ENCODE data around the gene LRRN2.

LRRN2 gene

DNA sequence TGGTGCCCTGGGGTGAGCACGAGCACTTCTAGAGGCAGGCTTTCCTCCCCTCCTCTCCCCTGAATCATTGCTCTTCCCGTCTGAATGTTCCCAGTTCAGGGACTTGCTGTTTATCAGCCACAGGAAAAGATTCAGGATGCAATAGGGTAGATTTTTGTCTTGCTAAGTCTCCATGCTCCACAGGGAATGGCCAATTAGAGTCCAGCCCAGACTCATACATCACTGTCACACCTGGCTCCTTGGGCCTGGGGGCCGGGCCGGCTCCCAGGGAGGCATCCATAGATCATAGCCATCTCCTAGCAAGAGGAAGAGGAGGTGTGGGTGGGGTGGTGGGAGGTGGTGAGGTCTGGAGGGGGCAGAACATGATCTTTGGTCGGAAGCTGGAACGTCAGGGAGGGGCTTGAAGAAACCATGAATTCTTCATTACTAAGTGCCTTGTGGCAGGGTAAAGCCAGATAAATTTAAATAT lies 83.4 kb downstream of the LRRN2 start:
- no peak for DNase-seq (ENCODE audit: low read depth in 2 of 2)

DNA sequence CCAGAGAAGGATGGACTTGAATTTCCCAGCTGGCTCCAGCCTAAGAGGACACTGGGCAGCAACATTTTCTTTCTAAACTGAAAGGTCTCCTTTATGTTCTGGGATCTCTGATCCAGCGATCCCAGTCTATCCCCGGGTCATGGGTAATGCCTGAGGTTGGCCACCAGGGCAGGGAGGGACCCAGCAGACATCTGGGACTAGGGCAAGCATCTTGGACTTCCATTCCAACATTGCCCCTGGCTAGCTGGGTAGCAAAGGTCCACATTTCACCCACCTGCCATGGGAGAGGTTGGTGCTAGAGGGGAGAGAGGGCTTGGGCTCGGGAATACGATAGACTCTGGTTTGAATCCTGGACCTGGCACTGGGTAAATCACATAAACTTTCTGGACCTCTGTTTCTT lies 84.6 kb downstream of the LRRN2 start:
- no peak for DNase-seq (ENCODE audit: low read depth in 2 of 2)

DNA sequence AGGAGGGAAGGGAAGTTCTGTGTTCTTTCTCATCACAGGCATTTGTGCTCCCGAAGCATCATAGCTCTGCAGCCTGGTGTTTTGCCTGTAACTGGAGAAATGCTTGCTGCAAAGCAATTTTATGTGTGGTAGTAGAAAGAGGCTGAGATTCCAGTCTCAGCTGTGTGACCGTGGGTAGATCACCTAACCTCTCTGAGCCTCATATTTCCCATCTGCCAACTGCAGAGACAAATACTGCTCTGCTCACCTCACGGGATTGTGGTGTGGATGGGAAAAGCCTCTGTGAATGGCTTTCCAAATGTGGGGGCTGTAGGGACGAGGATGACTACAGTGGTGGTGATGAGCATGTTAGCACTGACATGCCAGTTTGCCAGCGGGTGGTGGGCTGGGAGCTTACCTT lies 85.3 kb downstream of the LRRN2 start:
- no peak for DNase-seq (ENCODE audit: low read depth in 2 of 2)

DNA sequence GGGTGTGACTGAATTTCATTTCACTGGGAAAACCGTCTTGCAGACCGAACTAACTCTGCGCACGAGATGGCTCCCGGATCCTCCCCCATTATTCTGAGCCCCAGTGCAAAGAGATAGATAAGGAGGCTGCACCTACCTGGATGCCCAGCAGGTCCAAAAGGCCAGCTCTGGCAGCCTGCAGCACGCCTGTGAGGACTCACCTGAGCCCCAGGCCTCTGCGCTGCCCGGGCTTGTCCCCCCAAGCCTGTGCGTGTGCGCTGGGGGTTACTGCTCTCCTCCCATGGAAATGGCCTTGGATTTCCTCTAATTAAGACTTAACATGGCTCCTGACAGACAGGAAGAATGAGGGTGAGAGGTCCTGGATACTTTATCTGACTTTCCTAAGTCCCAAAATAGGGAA lies 85.9 kb downstream of the LRRN2 start:
- DNase-seq (ENCODE audit: low read depth in 2 of 2), result no peak

DNA sequence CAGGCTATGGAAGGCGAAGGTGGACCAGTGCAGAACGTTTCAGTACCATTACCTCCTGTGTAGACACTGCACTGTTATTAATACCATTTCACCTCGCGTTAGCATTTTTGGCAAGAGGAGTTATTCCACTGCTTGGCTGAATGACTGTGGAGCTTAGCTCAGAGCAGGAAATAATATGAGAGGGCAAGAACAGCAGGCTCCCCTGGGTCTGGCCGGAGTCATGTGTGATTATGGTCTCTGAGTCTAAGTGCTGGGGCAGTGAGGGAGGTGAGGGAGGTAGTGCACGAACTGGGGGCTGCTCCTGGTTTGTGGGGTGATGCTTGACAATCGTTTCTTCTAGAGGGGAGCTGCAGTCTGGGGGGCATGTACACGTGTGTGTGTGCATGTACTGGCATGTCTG lies 86.4 kb downstream of the LRRN2 start:
- no peak for DNase-seq (ENCODE audit: low read depth in 2 of 2)

DNA sequence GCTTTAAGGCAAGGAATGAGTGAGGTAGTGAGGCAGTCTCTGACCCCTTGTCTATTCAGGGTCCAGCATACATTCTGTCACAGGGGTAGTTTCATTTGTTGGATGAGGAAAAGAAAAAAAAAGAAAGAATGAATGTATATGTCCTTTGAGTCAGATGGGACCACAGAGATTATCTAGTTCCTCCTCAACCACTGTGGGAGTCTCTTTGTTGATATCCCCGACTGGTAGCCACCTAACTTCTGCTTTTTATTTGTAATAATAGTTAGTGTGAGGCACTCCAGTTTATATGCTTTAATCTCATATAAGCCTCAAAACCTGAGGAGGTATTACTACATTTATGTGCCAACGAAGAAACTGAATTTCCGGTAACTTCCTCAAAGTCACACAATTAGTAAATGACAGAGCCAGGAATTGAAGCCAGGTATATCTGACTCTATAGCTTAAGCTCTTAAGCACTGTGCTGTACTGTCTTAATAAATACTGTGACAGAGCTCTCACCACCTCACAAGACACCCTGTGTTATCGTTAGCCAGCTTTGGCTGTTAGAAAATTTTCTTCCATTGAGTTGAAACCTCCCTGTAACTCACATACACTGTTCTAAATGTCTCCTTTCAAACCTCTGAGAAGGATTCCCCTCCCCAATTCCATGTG lies 87.1 kb downstream of the LRRN2 start:
- DNase-seq (ENCODE audit: low read depth in 2 of 2), result no peak

DNA sequence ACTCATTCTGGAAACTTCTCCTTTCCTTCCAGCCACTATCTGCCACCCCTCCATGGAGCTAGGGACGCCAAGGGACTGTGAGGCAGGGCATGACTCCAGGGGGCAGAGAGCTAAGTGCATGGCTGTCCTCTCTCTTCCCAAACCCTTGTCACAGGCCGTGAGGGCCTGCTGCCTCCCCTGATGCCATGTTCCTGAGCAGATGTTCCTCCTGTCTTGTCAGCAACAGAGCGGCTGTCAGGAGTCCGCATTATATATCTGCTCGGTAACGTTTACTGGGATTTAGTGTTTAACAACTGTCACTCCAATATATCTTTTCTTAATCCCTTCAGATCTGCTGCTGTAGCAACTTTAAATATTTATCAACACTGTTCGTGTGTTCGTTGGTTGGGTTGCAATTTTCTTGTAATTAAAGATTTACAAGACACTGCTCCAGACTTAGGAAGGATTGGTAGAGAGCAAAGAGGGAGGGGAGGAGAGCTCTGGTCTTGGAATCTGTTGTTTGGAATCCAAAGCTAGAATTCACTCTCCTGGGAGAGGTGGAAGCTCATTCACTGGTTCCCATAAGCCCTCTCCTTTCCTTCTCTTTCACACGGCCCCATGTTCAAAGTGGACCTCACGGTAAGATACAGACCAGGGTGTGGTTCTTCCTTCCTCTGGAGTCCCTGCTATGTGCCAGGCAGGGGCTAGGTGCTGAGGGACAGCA lies 93.1 kb downstream of the LRRN2 start:
- DNase-seq (ENCODE audit: low read depth in 2 of 2), result no peak

DNA sequence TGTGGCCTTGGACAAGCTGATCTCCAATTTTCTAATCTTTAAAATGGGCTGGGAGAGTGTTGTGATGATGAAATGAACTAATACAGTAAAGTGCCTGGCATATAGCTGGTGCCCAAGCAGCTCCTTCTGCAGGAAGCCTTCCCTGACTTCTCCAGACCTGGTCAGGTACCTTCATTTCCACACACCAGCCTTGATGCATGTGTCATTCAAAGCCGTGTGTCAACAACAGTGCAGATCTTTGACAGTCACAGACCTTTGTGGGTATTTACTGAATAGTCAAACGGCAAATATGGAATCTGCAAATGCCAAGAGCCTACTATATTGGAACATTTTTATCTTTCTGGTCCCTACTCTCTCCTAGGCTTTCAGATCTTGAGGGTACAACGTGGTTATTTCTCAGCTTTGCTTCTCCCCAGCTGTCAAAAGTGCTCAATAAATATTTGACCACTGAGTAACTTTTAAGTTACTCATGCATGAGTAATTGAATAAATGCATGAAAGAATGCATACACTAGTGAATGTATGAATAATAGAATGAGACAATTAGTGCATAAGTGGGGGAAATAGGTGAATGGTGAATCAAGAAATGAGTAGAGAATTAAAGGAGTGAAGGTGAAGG lies 94.0 kb downstream of the LRRN2 start:
- DNase-seq (ENCODE audit: low read depth in 2 of 2), result peak; percentile 52 to 53

DNA sequence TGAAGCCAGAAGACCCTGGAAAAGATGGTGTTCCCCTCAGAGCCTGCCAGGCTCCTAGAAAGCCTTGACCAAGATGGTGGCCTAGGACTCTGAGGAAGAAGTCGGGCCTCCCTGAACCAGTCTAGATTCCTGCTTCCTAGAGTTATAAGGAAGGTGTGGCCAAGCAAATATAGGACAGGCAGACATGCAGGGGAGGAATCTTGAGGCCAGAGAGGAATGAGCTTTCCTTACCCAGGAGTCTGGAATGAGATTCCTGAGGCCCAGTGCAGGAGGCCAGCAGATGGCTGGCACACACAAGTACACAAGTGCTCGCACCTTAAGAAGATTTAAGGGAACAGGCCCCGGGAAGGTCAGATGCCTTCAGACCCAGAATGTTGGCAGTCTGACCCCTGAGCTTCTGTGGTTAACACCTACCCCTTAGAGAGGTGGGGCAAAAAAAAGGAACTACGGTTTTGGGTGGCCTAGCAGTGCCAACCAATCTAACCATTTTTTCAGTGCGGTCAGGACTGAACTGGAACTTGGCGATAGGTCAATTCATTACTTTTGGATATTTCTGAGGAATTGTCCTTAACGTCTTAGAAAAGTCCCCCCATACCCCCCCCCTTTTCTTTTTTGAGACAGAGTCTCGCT lies 96.0 kb downstream of the LRRN2 start:
- DNase-seq (ENCODE audit: low read depth in 2 of 2), result no peak

DNA sequence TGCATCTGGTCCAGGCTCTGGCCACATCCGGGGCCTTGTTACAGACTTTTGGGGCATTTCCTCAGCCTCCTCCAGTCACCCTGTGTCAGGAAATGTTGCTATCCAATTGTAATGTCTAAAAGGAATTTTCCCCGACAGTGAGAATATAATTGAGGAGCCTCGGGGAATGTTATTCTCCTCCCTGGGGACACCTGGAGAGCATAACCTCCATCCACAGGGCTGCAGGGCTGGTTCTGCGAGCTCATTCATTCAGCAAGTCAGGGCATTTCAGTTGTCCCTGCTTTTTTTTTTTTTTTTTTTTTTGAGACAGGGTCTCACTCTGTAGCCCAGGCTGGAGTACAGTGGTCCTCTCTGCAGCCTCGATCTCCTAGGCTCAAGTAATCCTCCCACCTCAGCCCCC lies 96.7 kb downstream of the LRRN2 start:
- DNase-seq (ENCODE audit: low read depth in 2 of 2), result no peak

DNA sequence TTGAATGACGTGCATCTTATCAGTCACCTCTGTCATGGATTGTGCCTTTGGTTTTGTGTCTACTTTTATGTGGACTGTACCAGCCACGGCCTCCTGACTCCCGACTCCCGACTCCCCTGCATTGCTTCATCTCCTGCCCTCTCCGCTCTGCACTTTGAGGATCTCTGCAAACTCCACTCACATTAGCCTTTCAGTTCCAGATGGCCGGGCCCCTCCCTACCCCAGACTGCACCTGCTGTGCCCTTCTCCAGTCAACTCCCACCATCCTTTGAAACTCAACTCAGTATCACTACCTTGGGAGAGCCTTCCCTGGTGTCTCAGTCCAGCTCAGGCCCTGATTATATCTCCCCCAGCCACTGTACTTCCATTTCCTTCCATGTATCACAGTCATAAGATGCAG lies 97.9 kb downstream of the LRRN2 start:
- DNase-seq (ENCODE audit: low read depth in 2 of 2), result no peak

DNA sequence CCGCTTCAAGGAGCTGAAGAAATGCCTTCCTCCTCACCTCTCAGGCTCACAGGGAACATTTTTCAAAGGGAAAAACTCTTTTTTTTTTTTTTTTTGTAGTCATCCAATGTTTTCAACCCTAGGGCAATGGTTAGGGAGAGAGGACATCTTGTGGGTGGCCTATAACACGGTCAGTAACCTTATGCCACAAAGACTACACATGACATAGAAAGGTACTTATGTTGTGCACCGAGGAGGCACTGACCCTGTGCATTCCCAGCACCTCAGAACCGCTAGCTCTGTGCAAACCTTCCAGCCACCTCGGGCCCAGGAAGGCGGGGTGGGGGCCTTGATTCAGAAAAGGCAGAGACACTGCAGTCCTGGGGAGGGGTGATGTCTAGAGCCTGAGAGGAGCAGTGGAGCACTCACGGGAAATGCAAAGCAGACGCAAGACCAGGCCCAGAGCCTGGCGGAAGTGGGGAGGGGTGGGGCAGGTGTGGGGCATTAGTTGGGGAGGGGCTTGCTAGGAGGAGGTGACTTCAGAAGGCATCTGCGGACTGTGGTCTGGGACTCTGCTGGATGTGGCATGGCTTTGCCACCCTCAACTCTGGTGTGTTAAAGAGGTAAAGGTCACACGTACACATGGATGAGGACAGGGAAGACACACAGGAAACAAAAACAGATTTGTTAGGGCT lies 100.7 kb downstream of the LRRN2 start:
- DNase-seq (ENCODE audit: low read depth in 2 of 2), result no peak

DNA sequence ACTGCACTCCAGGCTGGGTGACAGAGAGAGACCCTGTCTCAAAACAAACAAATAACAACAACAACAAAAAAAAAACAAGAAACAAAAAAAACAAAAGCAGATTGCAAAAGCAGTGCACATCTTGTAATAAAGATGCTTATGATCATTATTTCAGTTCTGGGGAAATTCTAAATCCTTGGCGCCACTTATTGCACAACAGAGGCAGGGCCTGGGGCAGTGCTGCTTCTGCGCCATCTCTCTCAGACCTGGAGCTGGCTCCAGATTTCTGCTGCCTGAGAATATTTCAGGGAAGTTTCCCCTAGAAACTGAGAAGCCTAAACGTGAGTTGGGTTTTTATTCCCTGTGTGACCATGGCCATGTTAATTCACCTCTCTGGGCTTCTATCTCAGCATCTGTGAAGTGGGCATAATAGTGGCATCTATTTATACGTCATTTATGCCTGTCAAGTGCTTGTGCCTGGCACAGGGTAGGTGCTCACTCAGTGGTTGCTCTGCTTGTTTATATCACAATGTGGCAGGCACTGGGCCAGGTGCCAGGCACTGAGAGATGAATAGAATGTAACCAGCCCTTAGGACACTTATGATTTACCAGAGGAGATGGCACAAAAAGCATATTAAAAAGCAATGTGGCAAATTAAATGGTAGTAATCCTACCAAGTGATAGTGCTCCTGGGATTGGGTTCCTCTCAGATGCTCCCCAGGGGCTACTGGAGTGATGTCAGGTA lies 101.5 kb downstream of the LRRN2 start:
- DNase-seq (ENCODE audit: low read depth in 2 of 2), result no peak

DNA sequence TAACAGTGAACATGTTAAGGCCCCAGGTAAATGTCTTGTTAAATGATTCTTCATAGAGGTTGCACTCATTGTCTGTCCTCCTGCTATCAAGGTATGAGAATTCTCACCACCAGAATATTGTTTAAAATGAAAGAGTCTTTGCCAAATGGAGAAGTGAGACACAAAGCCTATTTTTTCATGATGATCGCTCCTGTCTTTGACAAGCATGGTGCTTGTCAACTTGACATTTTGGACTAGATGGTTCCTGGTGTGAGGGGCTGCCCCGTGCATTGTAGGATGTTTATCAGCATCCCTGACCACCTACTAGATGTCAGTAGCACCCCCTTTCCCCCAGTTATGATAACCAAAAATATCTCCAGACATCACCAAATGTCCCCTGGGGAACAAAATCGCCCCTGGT lies 103.8 kb downstream of the LRRN2 start:
- no peak for DNase-seq (ENCODE audit: low read depth in 2 of 2)

DNA sequence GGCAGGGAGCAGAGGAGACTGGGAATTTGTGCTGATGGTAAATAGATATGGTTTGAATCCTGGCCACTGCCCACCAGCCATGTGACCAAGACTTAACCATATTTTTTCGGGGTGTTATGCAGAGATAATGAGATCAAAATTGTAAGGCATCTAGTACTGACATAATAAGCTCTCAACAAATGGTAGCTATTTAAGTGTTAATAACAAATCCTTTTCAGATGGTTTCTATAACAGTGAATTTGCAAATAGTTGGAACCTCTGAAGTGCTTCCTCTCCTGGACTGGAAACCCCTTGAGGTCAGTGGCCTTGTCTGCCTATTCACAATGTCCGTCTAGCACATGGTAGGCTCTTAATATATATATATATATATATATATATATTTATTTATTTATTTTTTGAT lies 104.7 kb downstream of the LRRN2 start:
- no peak for DNase-seq (ENCODE audit: low read depth in 2 of 2)

DNA sequence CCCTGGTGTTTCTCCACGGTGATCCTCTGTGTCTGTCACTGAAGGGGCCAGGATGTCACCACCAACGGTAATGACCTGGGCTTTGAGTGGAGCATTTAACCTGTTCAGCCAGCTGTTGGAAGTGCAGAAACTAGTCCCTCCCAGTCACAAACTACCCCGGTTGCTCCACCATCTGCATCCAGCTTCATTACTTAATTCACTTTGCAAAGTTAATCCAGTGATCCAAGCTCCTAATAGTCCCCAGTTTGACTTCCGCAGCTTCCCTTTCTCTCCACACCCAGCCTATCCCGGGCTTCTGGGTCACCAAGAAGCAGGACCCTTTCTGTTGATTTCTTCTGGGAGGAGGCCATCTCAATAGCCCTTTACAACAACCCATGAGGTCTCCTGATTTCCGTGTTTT lies 105.9 kb downstream of the LRRN2 start:
- DNase-seq (ENCODE audit: low read depth in 2 of 2), result no peak

DNA sequence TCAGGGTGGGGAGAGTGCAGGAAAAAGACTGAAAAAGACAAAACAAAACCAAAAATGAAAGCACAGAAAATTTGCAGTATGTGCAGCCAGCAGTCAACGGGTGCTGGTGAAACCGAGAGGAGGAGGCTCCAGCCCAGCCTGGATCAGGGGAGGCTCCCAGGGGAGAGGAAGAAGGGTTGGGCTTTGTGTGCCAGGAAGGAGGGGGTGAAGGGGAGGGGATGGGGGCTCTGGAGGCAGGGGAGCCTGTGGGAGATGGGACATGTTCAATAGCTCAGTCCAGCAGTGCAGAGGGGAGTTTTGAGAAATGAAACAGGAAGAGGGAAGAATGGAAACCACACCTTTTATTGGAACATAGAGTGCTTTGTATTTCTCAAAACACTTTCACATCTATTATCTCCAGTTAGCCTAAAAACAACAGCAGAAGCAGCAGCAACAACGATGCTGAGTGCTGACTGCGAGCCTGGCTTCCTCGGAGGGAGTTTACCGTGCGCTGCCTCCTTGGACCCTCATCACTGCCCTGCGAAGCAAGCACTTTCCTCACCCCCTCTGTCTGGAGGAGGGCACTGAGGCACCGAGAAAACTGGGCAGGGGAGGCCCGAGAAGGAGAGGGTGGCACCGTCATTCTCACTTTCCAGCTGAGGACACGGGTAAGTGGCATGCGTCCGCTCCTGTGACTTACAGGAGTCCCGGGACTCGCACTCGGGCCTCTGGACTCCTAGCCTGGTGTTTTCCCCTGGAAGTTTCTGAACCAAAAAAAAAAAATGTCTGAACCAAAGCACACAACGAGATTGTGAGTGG lies 106.5 kb downstream of the LRRN2 start:
- DNase-seq (ENCODE audit: low read depth in 2 of 2), result no peak

DNA sequence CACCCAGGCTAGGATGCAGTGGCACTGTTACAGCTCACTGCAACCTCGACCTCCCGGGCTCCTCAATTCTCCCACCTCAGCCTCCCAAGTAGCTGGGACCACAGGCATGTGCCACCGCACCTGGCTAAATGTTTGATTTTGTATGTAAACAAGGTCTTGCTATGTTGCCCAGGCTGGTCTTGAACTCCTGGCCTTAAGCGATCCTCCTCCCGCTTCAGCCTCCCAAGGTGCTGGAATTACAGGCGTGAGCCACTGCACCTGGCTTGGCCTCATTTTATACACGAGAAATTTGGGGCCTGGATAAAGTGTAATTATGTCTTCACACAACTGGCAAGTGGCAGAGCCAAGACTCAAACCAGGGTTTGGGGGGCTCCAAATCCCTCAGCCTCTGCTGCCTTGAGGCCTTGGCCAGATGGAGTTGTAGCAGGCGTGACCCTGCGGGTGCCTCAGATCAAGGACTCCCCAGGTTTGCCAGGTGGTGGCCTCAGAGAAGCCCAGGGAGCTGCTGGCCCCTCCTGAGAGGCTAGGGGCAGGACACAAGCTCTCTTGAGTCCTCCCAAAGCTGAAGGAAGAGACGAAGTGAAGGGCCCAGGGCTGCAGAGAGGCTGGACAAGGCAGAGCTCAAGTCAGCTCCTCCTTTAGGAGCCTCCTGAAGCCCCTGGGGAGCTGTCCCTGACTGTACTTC lies 107.6 kb downstream of the LRRN2 start:
- no peak for DNase-seq (ENCODE audit: low read depth in 2 of 2)

DNA sequence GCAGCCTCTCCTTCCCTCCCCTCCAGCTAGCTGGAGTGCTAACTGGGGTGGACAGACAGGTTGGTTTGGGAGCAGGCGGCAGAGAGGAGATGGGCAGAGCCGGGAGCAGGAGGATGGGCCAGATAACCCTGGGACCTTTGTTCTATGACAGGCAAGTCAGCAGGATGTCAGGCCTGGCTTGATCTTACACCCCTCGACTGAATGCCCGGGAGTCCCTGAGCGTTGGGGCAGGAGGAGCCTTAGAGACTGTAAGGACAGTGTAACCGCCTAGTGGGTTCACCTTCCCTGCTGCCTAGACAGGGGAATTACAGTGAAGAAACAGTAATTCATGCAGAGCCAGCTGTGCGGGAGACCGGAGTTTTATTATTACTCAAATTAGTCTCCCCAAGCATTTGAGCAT lies 109.1 kb downstream of the LRRN2 start:
- DNase-seq (ENCODE audit: low read depth in 2 of 2), result no peak
